Ascending aorta (tissue), 2 donors: ENCODE data around the gene MRPL55. TPM values are rescaled to one million over a fixed set of nuclear protein-coding genes. Genes with fewer than 3 reads are reported as not detected.

Experiments used
- DNase-seq, 2 donors: peaks; one replicate each; pipeline ENCODE4 v3.0.0-alpha.2; 2019; ENCODE audit warnings: low spot score in 2 of 2
- H3K27ac ChIP-seq, 2 donors: fragments of 200-600 bp; sonication (generic); one replicate each; pipeline ENCODE4 v1.5.1; 2016 to 2017; ENCODE audit warnings: mild to moderate bottlenecking in 1 of 2
- H3K27me3 ChIP-seq: fragments of 200-600 bp; sonication (generic); one replicate; pipeline ENCODE4 v1.5.1; 2017
- H3K36me3 ChIP-seq, 2 donors: fragments of 200-600 bp; sonication (generic); one replicate each; pipeline ENCODE4 v1.5.1; 2016
- H3K4me1 ChIP-seq, 2 donors: fragments of 200-600 bp; sonication (generic); one replicate each; pipeline ENCODE4 v1.5.1; 2016 to 2017; ENCODE audit warnings: mild to moderate bottlenecking in 1 of 2
- H3K4me3 ChIP-seq, 2 donors: fragments of 200-600 bp; sonication (generic); one replicate each; pipeline ENCODE4 v1.5.1; 2016 to 2017; ENCODE audit warnings: mild to moderate bottlenecking in 1 of 2
- H3K9me3 ChIP-seq, 2 donors: fragments of 200-600 bp; sonication (generic); one replicate each; pipeline ENCODE4 v1.5.1; 2016
- intact Hi-C: fragments of 100-400 bp; cut with DNase I; formaldehyde crosslinking; loops from one replicate; pipeline ENCODE4 v1.15.1; 2023
- total RNA-seq: library from RNA; depleted of rRNA; stranded (reverse); fragments of >200 nt; gene quantifications from one replicate; pipeline ENCODE4 v1.1.0, GENCODE V29; 2016
- TF ChIP-seq, protein P1 (sequence below), 3 experiments: fragments of 200-600 bp in 2 of 3; fragments of 450-650 bp in 1 of 3; sonication (generic) in 2 of 3; IDR thresholded peaks; one replicate each; pipeline ENCODE4 v1.5.1; 2016 to 2019; ENCODE audit warnings: antibody characterized with exemption in 3 of 3, mild to moderate bottlenecking in 1 of 3, moderate library complexity in 1 of 3

Gene MRPL55
- total RNA-seq, 1 donor from 2014 or later = 23.6 TPM

DNA sequence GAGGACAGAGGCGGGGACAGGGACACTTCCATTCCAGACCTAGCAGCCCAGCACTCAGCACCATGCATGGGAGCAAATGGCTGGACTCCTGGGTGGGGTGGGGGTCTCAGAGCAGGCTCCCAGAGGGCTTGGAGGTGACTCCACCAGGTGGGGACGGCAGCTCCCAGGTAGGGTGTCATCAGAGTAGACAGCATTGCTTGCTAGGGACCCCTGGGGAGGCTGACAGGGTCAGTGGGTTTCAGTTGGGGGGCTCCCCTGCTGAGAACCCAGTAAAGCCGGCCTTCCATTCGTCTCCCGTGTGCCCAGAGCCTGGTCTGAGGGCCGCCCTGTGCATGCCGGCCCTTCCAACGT, 35.9 kb upstream of the MRPL55 start:
- intact Hi-C loops = no loop called here
- Histone ChIP-seq H3K27me3 (no peaks in the 10 kb centered on the region), H3K27ac (peak overlapping the region in 1 of 2 donors; percentile 27), H3K4me1 (peaks cover 21 to 44% of the 10 kb centered on the region in 2 donors), H3K4me3 (no peak overlapping the region), H3K36me3 (peaks cover 29 to 38% of the 10 kb centered on the region in 2 donors), H3K9me3 (no peaks in the 10 kb centered on the region)
- TF ChIP-seq, protein P1, sequence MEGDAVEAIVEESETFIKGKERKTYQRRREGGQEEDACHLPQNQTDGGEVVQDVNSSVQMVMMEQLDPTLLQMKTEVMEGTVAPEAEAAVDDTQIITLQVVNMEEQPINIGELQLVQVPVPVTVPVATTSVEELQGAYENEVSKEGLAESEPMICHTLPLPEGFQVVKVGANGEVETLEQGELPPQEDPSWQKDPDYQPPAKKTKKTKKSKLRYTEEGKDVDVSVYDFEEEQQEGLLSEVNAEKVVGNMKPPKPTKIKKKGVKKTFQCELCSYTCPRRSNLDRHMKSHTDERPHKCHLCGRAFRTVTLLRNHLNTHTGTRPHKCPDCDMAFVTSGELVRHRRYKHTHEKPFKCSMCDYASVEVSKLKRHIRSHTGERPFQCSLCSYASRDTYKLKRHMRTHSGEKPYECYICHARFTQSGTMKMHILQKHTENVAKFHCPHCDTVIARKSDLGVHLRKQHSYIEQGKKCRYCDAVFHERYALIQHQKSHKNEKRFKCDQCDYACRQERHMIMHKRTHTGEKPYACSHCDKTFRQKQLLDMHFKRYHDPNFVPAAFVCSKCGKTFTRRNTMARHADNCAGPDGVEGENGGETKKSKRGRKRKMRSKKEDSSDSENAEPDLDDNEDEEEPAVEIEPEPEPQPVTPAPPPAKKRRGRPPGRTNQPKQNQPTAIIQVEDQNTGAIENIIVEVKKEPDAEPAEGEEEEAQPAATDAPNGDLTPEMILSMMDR (IDR thresholded peaks at IDR 0.05) = no peak
- DNase-seq = no peak

DNA sequence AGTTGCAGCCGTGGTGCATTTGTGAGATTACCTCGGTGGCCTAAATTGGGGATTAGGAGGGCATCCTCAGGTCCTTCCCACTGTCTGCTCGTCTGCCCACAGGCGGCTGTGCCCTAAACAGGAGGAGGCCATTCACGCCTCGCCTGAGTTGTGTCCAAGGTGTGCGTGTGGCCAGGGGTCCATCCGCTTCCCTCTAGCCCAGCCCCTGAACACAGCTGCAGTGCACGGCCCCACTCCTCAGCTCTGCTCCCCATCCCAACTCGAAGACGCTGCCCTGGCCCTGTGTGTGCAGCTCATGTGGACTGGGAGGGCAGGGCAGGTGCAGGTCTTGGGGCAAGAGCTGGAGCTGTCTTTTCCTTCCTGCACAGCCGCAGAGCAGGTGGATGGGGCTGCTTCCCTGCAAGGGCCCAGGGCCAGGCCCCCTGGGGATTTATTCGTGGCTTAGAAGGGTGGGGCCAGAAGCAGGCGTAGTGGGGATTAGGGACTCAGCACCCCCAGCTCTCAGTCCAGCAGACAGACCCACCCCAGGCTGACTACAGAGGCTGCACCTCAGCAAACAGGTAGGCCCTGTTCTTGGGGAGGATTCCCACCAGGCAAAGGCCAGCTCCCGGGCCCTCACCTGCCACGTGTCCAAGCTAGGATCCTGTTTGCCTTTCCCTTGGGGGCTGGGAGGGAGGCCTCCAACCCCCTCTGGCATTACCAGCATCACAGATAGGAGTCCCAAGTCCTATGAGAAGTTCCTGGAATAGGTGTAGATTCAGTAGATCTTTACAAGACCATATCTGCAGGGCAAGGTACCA, 35.3 kb upstream of the MRPL55 start:
- H3K27me3 ChIP-seq = no peaks in the 10 kb centered on the region
- H3K36me3 ChIP-seq = peaks cover 29 to 38% of the 10 kb centered on the region in 2 donors
- H3K4me3 ChIP-seq = no peak overlapping the region
- intact Hi-C loops = no loop called here
- no peak for DNase-seq
- TF ChIP-seq, protein P1 (IDR thresholded peaks at IDR 0.05) = no peak
- no peaks in the 10 kb centered on the region for H3K9me3 ChIP-seq
- H3K4me1 ChIP-seq = peaks cover 18 to 39% of the 10 kb centered on the region in 2 donors
- H3K27ac ChIP-seq = no peak overlapping the region

DNA sequence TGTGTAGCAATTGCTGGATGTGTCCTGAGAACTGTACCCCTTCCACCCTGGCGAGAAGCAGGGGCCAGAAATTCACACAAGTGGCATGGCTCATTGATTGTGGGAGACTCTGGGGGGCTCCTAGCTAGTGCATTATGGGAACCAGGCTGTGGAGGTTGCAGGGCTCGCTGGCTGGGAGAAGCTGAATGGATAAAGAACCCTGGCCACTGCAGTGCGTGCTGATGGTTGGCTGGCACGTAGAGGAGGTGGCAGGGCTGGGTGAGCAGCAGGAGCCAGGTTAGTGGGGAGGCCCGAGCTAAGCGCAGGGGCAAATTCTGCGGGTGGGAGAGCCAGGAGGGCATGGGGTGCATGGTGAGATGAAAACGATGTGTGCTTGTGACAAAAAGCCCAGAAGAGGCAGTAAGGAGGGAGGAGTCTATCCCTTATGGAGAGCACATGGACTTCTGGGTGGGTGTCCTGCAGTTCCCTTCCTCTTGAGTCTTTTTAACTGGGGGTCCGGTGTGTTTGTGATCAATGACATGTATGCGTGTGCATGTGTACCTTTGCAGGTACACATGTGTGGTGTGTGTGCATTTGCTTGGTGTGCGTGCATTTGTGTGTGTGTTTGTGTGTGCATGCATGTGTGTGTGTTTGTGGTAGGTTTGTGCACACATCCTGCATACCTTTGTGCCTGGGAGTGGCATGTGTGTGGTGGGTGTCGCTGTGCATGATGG, 34.5 kb upstream of the MRPL55 start:
- no peak for DNase-seq

DNA sequence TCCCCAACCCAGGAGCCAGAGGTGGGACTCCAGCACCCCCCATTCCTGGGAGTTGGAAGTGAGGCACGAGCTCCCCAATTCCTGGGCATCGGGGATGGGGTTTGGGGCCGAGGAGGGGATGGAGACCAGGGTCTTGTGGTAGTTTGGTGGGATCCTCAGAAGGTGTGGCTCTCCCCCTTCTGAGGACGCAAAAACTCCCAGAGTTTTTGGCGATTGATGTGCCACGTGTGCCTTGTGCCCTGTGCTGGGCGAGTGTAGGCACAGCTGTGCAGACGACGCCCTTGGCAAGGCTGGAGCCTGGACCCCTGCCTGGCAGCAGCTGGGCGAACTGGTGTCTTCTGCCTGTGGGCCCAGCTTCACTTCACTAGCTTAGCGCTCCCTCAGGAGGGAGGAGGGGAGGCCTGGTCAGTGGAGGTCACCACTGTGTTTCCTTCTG, 33.6 kb upstream of the MRPL55 start:
- no peaks in the 10 kb centered on the region for H3K27me3 ChIP-seq
- H3K9me3 ChIP-seq = no peaks in the 10 kb centered on the region
- no peak overlapping the region for H3K27ac ChIP-seq
- H3K4me3 ChIP-seq = peak overlapping the region in 1 of 2 donors; percentile 79
- intact Hi-C loops = no loop called here
- DNase-seq = no peak
- peaks cover 18 to 34% of the 10 kb centered on the region in 2 donors for H3K4me1 ChIP-seq
- TF ChIP-seq, protein P1 (IDR thresholded peaks at IDR 0.05) = no peak
- peaks cover 18 to 28% of the 10 kb centered on the region in 2 donors for H3K36me3 ChIP-seq

More for the DNA sequence above, 34.5 kb upstream of the MRPL55 start:
- Histone ChIP-seq H3K27ac (no peak overlapping the region), H3K4me3 (no peak overlapping the region), H3K27me3 (no peaks in the 10 kb centered on the region), H3K4me1 (peaks cover 18 to 34% of the 10 kb centered on the region in 2 donors), H3K9me3 (no peaks in the 10 kb centered on the region), H3K36me3 (peaks cover 27 to 38% of the 10 kb centered on the region in 2 donors)
- intact Hi-C loops = no loop called here
- TF ChIP-seq, protein P1 (IDR thresholded peaks at IDR 0.05) = no peak

DNA sequence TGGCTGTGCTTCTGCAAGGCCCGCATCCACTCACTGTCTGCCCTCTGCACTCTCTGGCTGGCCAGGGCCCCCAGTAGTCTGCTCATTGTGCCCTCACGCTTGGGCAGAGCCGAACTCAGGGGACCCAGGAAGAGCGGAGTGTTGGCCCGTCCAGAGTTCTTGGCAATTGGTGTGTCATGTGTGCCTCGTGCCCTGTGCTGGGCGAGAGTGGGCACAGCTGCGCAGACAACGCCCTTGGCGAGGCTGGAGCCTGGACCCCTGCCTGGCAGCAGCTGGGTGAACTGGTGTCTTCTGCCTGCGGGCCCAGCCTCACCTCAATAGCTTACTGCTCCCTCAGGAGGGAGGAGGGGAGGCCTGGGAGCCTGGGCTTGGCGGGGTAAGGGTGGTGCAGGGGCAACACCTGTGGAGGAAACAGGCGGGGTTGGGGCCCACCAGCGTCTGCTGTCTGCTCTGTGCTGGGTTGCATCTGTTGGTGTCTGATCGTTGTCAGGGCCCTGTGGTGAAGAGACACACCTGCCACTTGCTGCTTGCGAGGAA, 33.1 kb upstream of the MRPL55 start:
- no peaks in the 10 kb centered on the region for H3K27me3 ChIP-seq
- H3K27ac ChIP-seq = peak overlapping the region; percentile 90 to 96
- peaks cover 18 to 34% of the 10 kb centered on the region in 2 donors for H3K4me1 ChIP-seq
- peak in 1 of 2 donors; percentile 58 for DNase-seq
- peak overlapping the region; percentile 79 to 92 for H3K4me3 ChIP-seq
- H3K9me3 ChIP-seq = no peaks in the 10 kb centered on the region
- TF ChIP-seq, protein P1 (IDR thresholded peaks at IDR 0.05) = no peak
- intact Hi-C loops = no loop called here
- H3K36me3 ChIP-seq = peaks cover 15 to 23% of the 10 kb centered on the region in 2 donors
